Kidney epithelial cell (primary cell): ENCODE measurements around the gene MAP1LC3A. TPM values are rescaled to one million over a fixed set of nuclear protein-coding genes. Genes with fewer than 3 reads are reported as not detected.

ENCODE experiments used
- DNase-seq: peaks from one replicate; pipeline ENCODE4 v3.0.0-alpha.2; 2010; ENCODE audit warnings: low read depth
- H3K27me3 ChIP-seq: 2 replicates; pipeline ENCODE4 v1.6.0; 2011; ENCODE audit warnings: low read length; ENCODE audit not compliant: control insufficient read depth, insufficient read depth
- H3K36me3 ChIP-seq: 2 replicates; pipeline ENCODE4 v1.5.1; 2011; ENCODE audit warnings: low read length; ENCODE audit not compliant: control insufficient read depth, insufficient read depth
- H3K4me3 ChIP-seq: 2 replicates; pipeline ENCODE4 v1.5.1; 2011; ENCODE audit warnings: low read depth, mild to moderate bottlenecking, control low read depth, low read length
- CTCF ChIP-seq: IDR thresholded peaks from 2 replicates; pipeline ENCODE4 v1.5.1; 2011; ENCODE audit warnings: mild to moderate bottlenecking, moderate library complexity, low read length, control low read depth, inconsistent platforms; ENCODE audit not compliant: insufficient read depth, poor library complexity, severe bottlenecking
- total RNA-seq: library from RNA; depleted of rRNA; stranded (reverse); fragments of >200 nt; gene quantifications from 2 replicates; pipeline ENCODE4 v1.2.3, GENCODE V29; 2015

MAP1LC3A gene
- total RNA-seq, 1 donor from 2014 or later = 63.0 TPM

GRCh38 chr20:34600892-34601653 lies 42.6 kb downstream of the MAP1LC3A start:
- DNase-seq = no peak
- TF ChIP-seq CTCF = no peak
- no peak overlapping the region for H3K4me3 ChIP-seq
- H3K36me3 ChIP-seq = no peaks in the 10 kb centered on the region
- H3K27me3 ChIP-seq = no peaks in the 10 kb centered on the region

- H3K4me3 ChIP-seq = no peak overlapping the region
- no peak for TF ChIP-seq CTCF
- H3K27me3 ChIP-seq = no peaks in the 10 kb centered on the region
- no peaks in the 10 kb centered on the region for H3K36me3 ChIP-seq
- no peak for DNase-seq
Measured at GRCh38 chr20:34604980-34605788, 46.7 kb downstream of the MAP1LC3A start.

- TF ChIP-seq CTCF = no peak
- no peaks in the 10 kb centered on the region for H3K27me3 ChIP-seq
Measured at GRCh38 chr20:34607066-34607465, 48.5 kb downstream of the MAP1LC3A start.

More at GRCh38 chr20:34607066-34607465, 48.5 kb downstream of the MAP1LC3A start:
- Histone ChIP-seq H3K36me3 (no peaks in the 10 kb centered on the region), H3K4me3 (no peak overlapping the region)
- DNase-seq = no peak

Other genes starting within 250 kb of the MAP1LC3A start
- gene ITCH, start 195.4 kb upstream of the MAP1LC3A start, total RNA-seq = 47.8 and 53.5 TPM in 2 replicates
- 143 TPM in 2 replicates for gene DYNLRB1, start 42.3 kb upstream of the MAP1LC3A start, total RNA-seq
- gene PIGU, start 118.4 kb downstream of the MAP1LC3A start, total RNA-seq = 20.7 and 26.1 TPM in 2 replicates
- gene TP53INP2, start 145.6 kb downstream of the MAP1LC3A start, total RNA-seq = 15.0 and 19.9 TPM in 2 replicates